ENCODE data around the gene EEF1A2. TPM values are rescaled to one million over a fixed set of nuclear protein-coding genes. Genes with fewer than 3 reads are reported as not detected.

The EEF1A2 gene
- total RNA-seq, 4 donors from 2014 or later, result not detected

DNA sequence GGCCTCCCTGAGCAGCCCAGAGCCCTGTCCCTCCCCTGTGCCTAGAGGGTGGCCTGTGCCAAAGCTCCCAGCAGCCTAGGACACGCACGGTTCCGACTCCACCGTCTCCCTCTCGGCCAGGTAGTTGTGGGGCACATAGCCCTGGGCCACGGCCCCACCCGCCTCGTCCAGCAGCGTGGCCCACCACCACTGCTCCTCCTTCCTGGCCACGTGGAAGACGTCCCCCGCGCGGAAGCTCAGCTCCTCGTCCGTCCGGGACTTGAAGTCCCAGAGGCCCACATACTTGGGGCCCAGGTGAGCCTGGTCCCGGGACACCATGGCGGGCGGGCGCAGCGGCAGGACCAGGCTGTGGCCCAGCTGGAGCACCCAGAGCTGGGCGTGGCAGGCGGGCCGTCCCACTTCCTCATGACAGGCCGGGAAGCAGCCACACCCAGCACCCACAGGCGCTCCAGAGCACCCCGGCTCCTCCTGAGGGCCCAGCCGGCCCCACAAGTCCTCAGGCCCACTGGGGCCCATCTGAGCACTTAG is 38.2 kb upstream of the EEF1A2 start, which contains the start of gene PTK6:
Gene PTK6 (minus strand): TSS at position 380 of the 528 bp plus-strand sequence. CDS start 62 bp downstream, at position 318.
- TF ChIP-seq, protein P1, sequence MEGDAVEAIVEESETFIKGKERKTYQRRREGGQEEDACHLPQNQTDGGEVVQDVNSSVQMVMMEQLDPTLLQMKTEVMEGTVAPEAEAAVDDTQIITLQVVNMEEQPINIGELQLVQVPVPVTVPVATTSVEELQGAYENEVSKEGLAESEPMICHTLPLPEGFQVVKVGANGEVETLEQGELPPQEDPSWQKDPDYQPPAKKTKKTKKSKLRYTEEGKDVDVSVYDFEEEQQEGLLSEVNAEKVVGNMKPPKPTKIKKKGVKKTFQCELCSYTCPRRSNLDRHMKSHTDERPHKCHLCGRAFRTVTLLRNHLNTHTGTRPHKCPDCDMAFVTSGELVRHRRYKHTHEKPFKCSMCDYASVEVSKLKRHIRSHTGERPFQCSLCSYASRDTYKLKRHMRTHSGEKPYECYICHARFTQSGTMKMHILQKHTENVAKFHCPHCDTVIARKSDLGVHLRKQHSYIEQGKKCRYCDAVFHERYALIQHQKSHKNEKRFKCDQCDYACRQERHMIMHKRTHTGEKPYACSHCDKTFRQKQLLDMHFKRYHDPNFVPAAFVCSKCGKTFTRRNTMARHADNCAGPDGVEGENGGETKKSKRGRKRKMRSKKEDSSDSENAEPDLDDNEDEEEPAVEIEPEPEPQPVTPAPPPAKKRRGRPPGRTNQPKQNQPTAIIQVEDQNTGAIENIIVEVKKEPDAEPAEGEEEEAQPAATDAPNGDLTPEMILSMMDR (IDR thresholded peaks at IDR 0.05), result no peak
- TF ChIP-seq EP300 (IDR thresholded peaks at IDR 0.05) (no peak), POLR2A (IDR thresholded peaks at IDR 0.05) (no peak)
- no peak for DNase-seq (ENCODE audit: low spot score in 2 of 2)
- peaks cover 0 to 43% (median 11%) of the 10 kb centered on the region in 4 donors for H3K4me1 ChIP-seq
- H3K27me3 ChIP-seq, result peaks cover 0 to 32% of the 10 kb centered on the region in 2 donors
- H3K4me3 ChIP-seq, result peak within 1 kb of the TSS in 3 of 4 donors; percentile 15 to 42 (median 36)
- H3K27ac ChIP-seq, result peak within 1 kb of the TSS in 2 of 4 donors; percentile 60 to 79
- H3K9me3 ChIP-seq, result no peaks in the 10 kb centered on the region
- no peaks in the 10 kb centered on the region for H3K36me3 ChIP-seq
- 65 to 79% methylated on average over 21 to 26 of the region's 29 CpGs for WGBS, 2 donors

GRCh38 chr20:63536241-63536977 is 37.5 kb upstream of the EEF1A2 start:
- peak overlapping the region in 1 of 4 donors; percentile 36 for H3K4me3 ChIP-seq
- 10 to 42% methylated on average over 2 to 35 of the region's 35 CpGs for WGBS, 2 donors
- no peaks in the 10 kb centered on the region for H3K36me3 ChIP-seq
- TF ChIP-seq, protein P1 (IDR thresholded peaks at IDR 0.05), result no peak
- no peak for TF ChIP-seq POLR2A (IDR thresholded peaks at IDR 0.05)
- no peak for TF ChIP-seq EP300 (IDR thresholded peaks at IDR 0.05)
- peaks cover 0 to 43% (median 11%) of the 10 kb centered on the region in 4 donors for H3K4me1 ChIP-seq
- H3K9me3 ChIP-seq, result no peaks in the 10 kb centered on the region
- peak overlapping the region in 1 of 4 donors; percentile 79 for H3K27ac ChIP-seq
- no peak for DNase-seq (ENCODE audit: low spot score in 2 of 2)
- peaks cover 0 to 32% of the 10 kb centered on the region in 2 donors for H3K27me3 ChIP-seq

GRCh38 chr20:63534831-63535651 is 36.2 kb upstream of the EEF1A2 start:
- 42 to 76% methylated on average over 20 to 43 of the region's 49 CpGs for WGBS, 2 donors
- no peaks in the 10 kb centered on the region for H3K9me3 ChIP-seq
- DNase-seq (ENCODE audit: low spot score in 2 of 2), result no peak
- H3K36me3 ChIP-seq, result no peaks in the 10 kb centered on the region
- H3K27ac ChIP-seq, result no peak overlapping the region
- peaks cover 0 to 32% of the 10 kb centered on the region in 2 donors for H3K27me3 ChIP-seq
- TF ChIP-seq, protein P1 (IDR thresholded peaks at IDR 0.05), result no peak
- TF ChIP-seq EP300 (IDR thresholded peaks at IDR 0.05) (no peak), POLR2A (IDR thresholded peaks at IDR 0.05) (no peak)
- no peak overlapping the region for H3K4me3 ChIP-seq
- H3K4me1 ChIP-seq, result peaks cover 0 to 48% (median 11%) of the 10 kb centered on the region in 4 donors

- H3K27me3 ChIP-seq, result peaks cover 0 to 32% of the 10 kb centered on the region in 2 donors
Measured at GRCh38 chr20:63534427-63534830, 35.5 kb upstream of the EEF1A2 start.

More at GRCh38 chr20:63534427-63534830, 35.5 kb upstream of the EEF1A2 start:
- Histone ChIP-seq H3K9me3 (no peaks in the 10 kb centered on the region), H3K27ac (no peak overlapping the region), H3K36me3 (no peaks in the 10 kb centered on the region), H3K4me1 (peaks cover 0 to 49% (median 11%) of the 10 kb centered on the region in 4 donors), H3K4me3 (no peak overlapping the region)
- WGBS, 2 donors, result 44 to 50% methylated on average over 2 to 12 of the region's 12 CpGs
- TF ChIP-seq EP300 (IDR thresholded peaks at IDR 0.05) (no peak), POLR2A (IDR thresholded peaks at IDR 0.05) (no peak)
- TF ChIP-seq, protein P1 (IDR thresholded peaks at IDR 0.05), result no peak
- no peak for DNase-seq (ENCODE audit: low spot score in 2 of 2)

Measured in tibial nerve (tissue), 4 donors.